Measurements from ENCODE around the gene MPZL1. TPM values are rescaled to one million over a fixed set of nuclear protein-coding genes. Genes with fewer than 3 reads are reported as not detected.

The MPZL1 gene
- total RNA-seq, 4 donors from 2014 or later: 23.1 to 87.7 (median 66.6) TPM

DNA sequence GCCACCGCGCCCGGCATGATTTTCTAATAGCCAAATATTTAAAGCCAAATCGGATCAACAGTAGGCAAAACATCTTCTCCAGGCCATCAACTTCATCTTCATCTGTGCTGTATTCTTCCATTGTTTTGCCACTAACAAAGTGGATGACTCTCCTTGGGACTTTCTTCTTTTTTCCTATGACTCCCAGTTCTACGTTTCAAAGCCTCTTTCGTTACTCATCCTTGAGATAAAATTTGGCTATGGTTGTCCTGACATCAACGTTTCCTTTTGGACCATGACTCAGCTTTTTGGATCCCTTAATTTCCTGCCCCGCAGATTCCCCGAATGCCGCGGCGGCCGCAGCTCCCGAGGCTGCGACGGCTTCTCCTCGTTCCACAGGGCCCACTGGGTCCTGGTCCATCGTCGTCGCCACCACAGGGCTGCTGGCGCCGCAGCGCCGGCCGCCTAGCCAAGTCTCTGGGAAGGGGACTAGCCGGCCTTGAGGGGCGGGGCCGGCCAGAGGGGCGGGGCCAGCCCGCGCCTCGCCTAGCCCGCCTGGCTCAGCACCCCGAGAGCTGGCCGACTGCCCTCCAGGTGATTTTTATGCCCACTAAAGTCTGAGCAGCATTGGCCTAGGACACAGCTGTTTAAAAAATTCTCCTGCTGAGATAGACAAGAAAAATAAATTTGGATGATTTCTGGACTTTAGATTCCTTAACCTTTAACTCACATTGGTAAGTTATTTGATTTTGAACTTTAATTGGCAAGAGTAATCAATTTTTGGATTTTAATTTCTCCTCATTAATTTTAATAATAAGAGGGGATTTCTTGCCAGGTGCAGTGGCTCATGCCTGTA is 98.3 kb downstream of the MPZL1 start:
- no peaks in the 10 kb centered on the region for H3K27me3 ChIP-seq
- TF ChIP-seq, protein P1, sequence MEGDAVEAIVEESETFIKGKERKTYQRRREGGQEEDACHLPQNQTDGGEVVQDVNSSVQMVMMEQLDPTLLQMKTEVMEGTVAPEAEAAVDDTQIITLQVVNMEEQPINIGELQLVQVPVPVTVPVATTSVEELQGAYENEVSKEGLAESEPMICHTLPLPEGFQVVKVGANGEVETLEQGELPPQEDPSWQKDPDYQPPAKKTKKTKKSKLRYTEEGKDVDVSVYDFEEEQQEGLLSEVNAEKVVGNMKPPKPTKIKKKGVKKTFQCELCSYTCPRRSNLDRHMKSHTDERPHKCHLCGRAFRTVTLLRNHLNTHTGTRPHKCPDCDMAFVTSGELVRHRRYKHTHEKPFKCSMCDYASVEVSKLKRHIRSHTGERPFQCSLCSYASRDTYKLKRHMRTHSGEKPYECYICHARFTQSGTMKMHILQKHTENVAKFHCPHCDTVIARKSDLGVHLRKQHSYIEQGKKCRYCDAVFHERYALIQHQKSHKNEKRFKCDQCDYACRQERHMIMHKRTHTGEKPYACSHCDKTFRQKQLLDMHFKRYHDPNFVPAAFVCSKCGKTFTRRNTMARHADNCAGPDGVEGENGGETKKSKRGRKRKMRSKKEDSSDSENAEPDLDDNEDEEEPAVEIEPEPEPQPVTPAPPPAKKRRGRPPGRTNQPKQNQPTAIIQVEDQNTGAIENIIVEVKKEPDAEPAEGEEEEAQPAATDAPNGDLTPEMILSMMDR (IDR thresholded peaks at IDR 0.05): no peak
- no peak for TF ChIP-seq POLR2A (IDR thresholded peaks at IDR 0.05)
- peak overlapping the region in 3 of 4 donors; percentile 11 to 70 (median 26) for H3K27ac ChIP-seq
- no peaks in the 10 kb centered on the region for H3K4me1 ChIP-seq
- DNase-seq: peak; percentile 21 to 66 (median 62)
- H3K9me3 ChIP-seq: no peaks in the 10 kb centered on the region
- H3K36me3 ChIP-seq: no peaks in the 10 kb centered on the region
- peak overlapping the region; percentile 10 to 39 (median 36) for H3K4me3 ChIP-seq

DNA sequence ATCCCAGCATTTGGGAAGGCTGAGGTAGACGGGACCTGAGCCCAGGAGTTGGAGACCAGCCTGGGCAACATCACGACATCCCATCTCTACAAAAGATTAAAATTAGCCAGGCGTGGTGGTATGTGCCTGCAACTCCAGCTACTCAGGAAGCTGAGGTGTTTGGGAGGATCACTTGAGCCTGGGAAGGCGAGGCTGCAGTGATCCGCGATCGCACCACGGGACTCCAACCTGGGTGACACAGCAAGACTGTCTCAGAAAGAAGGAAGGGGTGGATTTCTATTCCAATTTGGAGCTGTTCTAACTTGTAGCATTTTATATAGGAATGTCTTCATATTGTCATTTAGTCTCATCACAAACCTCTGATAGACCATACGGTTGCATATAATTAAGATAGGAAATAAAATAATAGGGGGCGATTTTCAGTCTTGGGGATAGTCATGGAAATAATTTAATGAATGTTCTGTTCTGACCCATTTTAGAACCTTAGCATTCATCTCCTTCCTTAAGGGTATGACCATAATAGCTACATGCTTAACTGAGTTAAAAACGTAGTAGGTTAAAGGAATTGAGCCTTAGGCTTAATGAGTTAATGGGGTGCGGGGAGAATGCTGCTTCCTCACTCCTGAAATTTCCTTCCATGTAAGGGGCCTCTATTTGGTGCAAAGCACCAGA is 99.0 kb downstream of the MPZL1 start:
- no peak for DNase-seq
- Histone ChIP-seq H3K4me3 (no peak overlapping the region), H3K4me1 (no peaks in the 10 kb centered on the region), H3K27ac (no peak overlapping the region), H3K36me3 (no peaks in the 10 kb centered on the region), H3K27me3 (no peaks in the 10 kb centered on the region), H3K9me3 (no peaks in the 10 kb centered on the region)
- TF ChIP-seq, protein P1 (IDR thresholded peaks at IDR 0.05): no peak
- no peak for TF ChIP-seq POLR2A (IDR thresholded peaks at IDR 0.05)

DNA sequence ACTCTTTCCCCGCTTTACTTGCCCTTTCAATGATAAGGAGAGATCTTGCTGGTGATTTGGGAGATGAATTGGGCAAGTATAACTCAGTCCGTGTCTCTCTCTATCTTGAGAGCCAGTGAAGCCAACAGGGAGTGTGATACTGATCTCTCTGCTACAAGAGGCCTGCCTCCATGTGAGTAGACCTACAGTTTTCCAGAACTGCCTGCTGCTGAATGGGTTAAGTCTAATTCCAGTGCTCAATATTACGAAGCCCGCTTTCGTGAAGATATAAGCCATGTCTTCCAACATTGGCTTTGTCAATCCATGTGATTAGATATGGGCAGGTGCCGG is 99.5 kb downstream of the MPZL1 start:
- Histone ChIP-seq H3K4me1 (no peaks in the 10 kb centered on the region), H3K27me3 (no peaks in the 10 kb centered on the region), H3K27ac (no peak overlapping the region), H3K36me3 (no peaks in the 10 kb centered on the region), H3K4me3 (no peak overlapping the region), H3K9me3 (no peaks in the 10 kb centered on the region)
- no peak for TF ChIP-seq POLR2A (IDR thresholded peaks at IDR 0.05)
- TF ChIP-seq, protein P1 (IDR thresholded peaks at IDR 0.05): no peak
- DNase-seq: no peak

DNA sequence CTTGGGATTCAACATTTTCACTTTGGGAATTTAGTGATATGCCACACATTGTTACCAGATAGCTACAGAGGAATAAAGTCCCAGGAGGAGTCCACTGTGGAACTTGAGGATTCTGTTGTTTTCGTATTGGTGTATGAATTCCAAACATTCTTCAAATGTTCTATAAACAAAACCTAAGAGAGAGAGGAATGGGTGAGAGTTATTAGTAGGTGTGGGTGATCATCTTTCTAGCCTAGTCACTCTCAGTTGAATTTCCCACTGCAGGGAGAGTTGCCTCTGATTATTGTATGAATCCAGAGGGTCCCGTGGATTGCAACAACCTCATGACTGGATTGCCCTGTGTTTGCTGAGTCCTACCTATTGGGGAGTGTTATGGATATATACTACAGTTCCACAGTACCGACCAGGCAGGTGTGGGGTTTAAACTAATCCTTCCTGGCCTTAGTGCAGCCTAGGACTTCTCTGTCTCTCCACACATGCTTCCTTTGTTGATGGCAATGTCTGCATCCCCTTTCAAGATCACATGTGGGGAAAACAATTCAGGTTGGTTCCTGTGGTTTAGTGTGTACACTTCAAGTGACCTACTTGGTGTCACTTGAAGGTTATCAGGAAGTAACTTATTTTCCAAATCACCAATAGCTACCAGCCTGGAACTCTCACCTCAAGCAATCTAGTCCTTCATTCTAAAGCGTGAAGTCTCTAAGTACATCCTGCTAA is 100.3 kb downstream of the MPZL1 start:
- Histone ChIP-seq H3K4me1 (no peaks in the 10 kb centered on the region), H3K27me3 (no peaks in the 10 kb centered on the region)
- no peak for DNase-seq

DNA sequence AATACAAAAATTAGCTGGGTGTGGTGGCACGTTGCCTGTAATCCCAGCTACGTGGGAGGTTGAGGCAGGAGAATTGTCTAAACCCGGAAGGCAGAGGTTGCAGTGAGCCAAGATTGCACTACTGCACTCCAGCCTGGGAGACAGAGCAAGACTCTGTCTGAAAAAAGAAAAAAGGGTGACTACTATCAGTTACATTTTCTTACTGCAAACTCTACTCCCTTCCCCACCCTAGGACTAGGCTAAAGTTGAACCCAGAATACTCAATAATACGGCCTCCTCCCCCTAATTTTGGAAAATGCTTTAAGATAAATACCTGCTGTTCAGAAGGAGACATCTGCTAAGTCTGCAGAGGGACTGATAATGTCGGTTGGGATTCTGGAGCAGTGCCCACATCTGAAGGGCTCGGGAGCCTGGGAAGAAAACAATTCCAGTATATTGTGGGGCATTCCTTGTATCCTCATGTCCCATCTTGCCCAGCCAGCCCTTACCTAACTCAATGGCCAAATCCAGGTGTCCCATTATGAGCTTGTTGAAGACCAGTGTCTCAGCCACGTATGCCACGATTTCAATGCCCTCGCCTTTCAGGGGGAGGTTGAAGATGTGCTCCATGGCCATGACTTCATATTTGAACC is 102.5 kb downstream of the MPZL1 start:
- no peak overlapping the region for H3K4me3 ChIP-seq
- H3K36me3 ChIP-seq: no peaks in the 10 kb centered on the region
- H3K27me3 ChIP-seq: no peaks in the 10 kb centered on the region
- no peaks in the 10 kb centered on the region for H3K9me3 ChIP-seq
- DNase-seq: no peak
- H3K27ac ChIP-seq: no peak overlapping the region
- TF ChIP-seq, protein P1 (IDR thresholded peaks at IDR 0.05): no peak
- TF ChIP-seq POLR2A (IDR thresholded peaks at IDR 0.05): no peak
- H3K4me1 ChIP-seq: no peaks in the 10 kb centered on the region

More for the DNA sequence above, 100.3 kb downstream of the MPZL1 start:
- H3K9me3 ChIP-seq: no peaks in the 10 kb centered on the region
- no peaks in the 10 kb centered on the region for H3K36me3 ChIP-seq
- no peak overlapping the region for H3K27ac ChIP-seq
- TF ChIP-seq, protein P1 (IDR thresholded peaks at IDR 0.05): no peak
- no peak for TF ChIP-seq POLR2A (IDR thresholded peaks at IDR 0.05)
- no peak overlapping the region for H3K4me3 ChIP-seq
